GM12878 (cell line): Measurements from ENCODE around the gene AXL. TPM values are rescaled to one million over a fixed set of nuclear protein-coding genes. Genes with fewer than 3 reads are reported as not detected.

Source experiments
- CBX3 ChIP-seq: fragments of 200-600 bp; sonication (generic); IDR thresholded peaks from 2 replicates; pipeline ENCODE4 v1.6.1; 2016; ENCODE audit warnings: low read depth, borderline replicate concordance
- CHD2 ChIP-seq: IDR thresholded peaks from 2 replicates; pipeline ENCODE4 v1.6.1; 2011; ENCODE audit warnings: low read depth, low read length, improper control_type of control experiment, borderline replicate concordance
- CREM ChIP-seq: IDR thresholded peaks from 2 replicates; pipeline ENCODE4 v1.6.1; 2014; ENCODE audit warnings: antibody characterized with exemption, low read depth
- DPF2 ChIP-seq: fragments of 450-650 bp; IDR thresholded peaks from 2 replicates; pipeline ENCODE4 v1.6.1; 2017; ENCODE audit warnings: mild to moderate bottlenecking
- E2F4 ChIP-seq: IDR thresholded peaks from 2 replicates; pipeline ENCODE4 v1.6.1; 2012; ENCODE audit warnings: low read depth, low read length, improper control_type of control experiment
- GABPA ChIP-seq: IDR thresholded peaks from 2 replicates; pipeline ENCODE4 v1.6.1; 2014; ENCODE audit warnings: antibody characterized with exemption, low read depth, mild to moderate bottlenecking, inconsistent platforms
- IKZF2 ChIP-seq, 2 experiments: fragments of 450-650 bp; IDR thresholded peaks; 2 replicates each; pipeline ENCODE4 v1.6.1; 2017; ENCODE audit warnings: mild to moderate bottlenecking in 2 of 2, moderate library complexity in 2 of 2
- LARP7 ChIP-seq: fragments of 450-650 bp; IDR thresholded peaks from 2 replicates; pipeline ENCODE4 v1.6.1; 2017; ENCODE audit warnings: mild to moderate bottlenecking
- MYC ChIP-seq: IDR thresholded peaks from 2 replicates; pipeline ENCODE4 v1.6.1; 2011; ENCODE audit warnings: mild to moderate bottlenecking, low read length, moderate library complexity, inconsistent platforms; ENCODE audit not compliant: insufficient read depth, insufficient replicate concordance, insufficient read length, severe bottlenecking
- NFXL1 ChIP-seq: fragments of 450-650 bp; IDR thresholded peaks from 2 replicates; pipeline ENCODE4 v1.6.1; 2017; ENCODE audit warnings: antibody characterized with exemption, mild to moderate bottlenecking, borderline replicate concordance
- NKRF ChIP-seq: fragments of 450-650 bp; conservative IDR thresholded peaks from 2 replicates; pipeline ENCODE4 v1.6.1; 2017; ENCODE audit warnings: mild to moderate bottlenecking, moderate library complexity
- PAX8 ChIP-seq: fragments of 450-650 bp; IDR thresholded peaks from 2 replicates; pipeline ENCODE4 v1.6.1; 2017; ENCODE audit warnings: mild to moderate bottlenecking, moderate library complexity
- POLR2A ChIP-seq: IDR thresholded peaks from 2 replicates; pipeline ENCODE4 v1.6.1; 2011; ENCODE audit warnings: low read depth, mild to moderate bottlenecking, low read length
- POLR2AphosphoS2 ChIP-seq: IDR thresholded peaks from 2 replicates; pipeline ENCODE4 v1.6.1; 2011; ENCODE audit warnings: low read depth, mild to moderate bottlenecking, low read length, improper control_type of control experiment, moderate library complexity
- POLR2AphosphoS5 ChIP-seq: IDR thresholded peaks from 2 replicates; pipeline ENCODE4 v1.6.1; 2011; ENCODE audit warnings: mild to moderate bottlenecking, low read length, inconsistent platforms
- RCOR1 ChIP-seq: conservative IDR thresholded peaks from 2 replicates; pipeline ENCODE4 v1.6.1; 2012; ENCODE audit warnings: low read depth, low read length, improper control_type of control experiment
- RELA ChIP-seq: fragments of 450-650 bp; IDR thresholded peaks from 2 replicates; pipeline ENCODE4 v1.8.0; 2014; ENCODE audit warnings: borderline replicate concordance; ENCODE audit not compliant: partially characterized antibody
- RFX5 ChIP-seq: IDR thresholded peaks from 2 replicates; pipeline ENCODE4 v1.6.1; 2011; ENCODE audit warnings: low read depth, low read length, improper control_type of control experiment
- SMAD5 ChIP-seq: IDR thresholded peaks from 2 replicates; pipeline ENCODE4 v1.6.1; 2016; ENCODE audit warnings: antibody characterized with exemption, low read depth
- SREBF1 ChIP-seq: IDR thresholded peaks from 2 replicates; pipeline ENCODE4 v1.6.1; 2012; ENCODE audit warnings: mild to moderate bottlenecking, low read length
- SUZ12 ChIP-seq: fragments of 200-600 bp; sonication (generic); IDR thresholded peaks from one replicate; pipeline ENCODE4 v1.6.1; 2018; ENCODE audit warnings: antibody characterized with exemption, mild to moderate bottlenecking; ENCODE audit not compliant: unreplicated experiment
- TCF12 ChIP-seq: IDR thresholded peaks from 2 replicates; pipeline ENCODE4 v1.6.1; 2011; ENCODE audit warnings: low read depth, mild to moderate bottlenecking, low read length
- TCF3 ChIP-seq: IDR thresholded peaks from 2 replicates; pipeline ENCODE4 v1.6.1; 2012; ENCODE audit warnings: low read depth, mild to moderate bottlenecking, low read length, borderline replicate concordance; ENCODE audit not compliant: insufficient read depth
- TCF7 ChIP-seq: IDR thresholded peaks from 2 replicates; pipeline ENCODE4 v1.6.1; 2014; ENCODE audit warnings: antibody characterized with exemption, borderline replicate concordance
- YBX1 ChIP-seq: fragments of 450-650 bp; IDR thresholded peaks from 2 replicates; pipeline ENCODE4 v1.6.1; 2016; ENCODE audit warnings: antibody characterized with exemption
- YY1 ChIP-seq: IDR thresholded peaks from 2 replicates; pipeline ENCODE4 v1.6.1; 2011; ENCODE audit warnings: low read depth, mild to moderate bottlenecking, low read length
- polyA plus RNA-seq, 11 experiments: library from polyadenylated mRNA; depleted of rRNA in 4 of 11; unstranded in 6 of 11; stranded (reverse) in 5 of 11; fragments of >200 nt; fragmentation: Nextera tagmentation in 4 of 11; fragmentation: Illumina TruSeq in 1 of 11; extraction: Ambion mirVana in 4 of 11; extraction: Trizol in 1 of 11; gene quantifications; 1 replicate in 1 of 11; 2 replicates in 10 of 11; pipeline versions ENCODE4 v1.2.1 to v1.2.3, GENCODE V29; 2011 to 2016; ENCODE audit warnings: inconsistent platforms in 2 of 11, missing spikeins in 2 of 11, low read depth in 1 of 11
- total RNA-seq, 4 experiments: library from RNA; depleted of rRNA in 3 of 4; stranded (reverse); fragments of >200 nt in 3 of 4; fragmentation: Illumina TruSeq in 1 of 4; extraction: Trizol in 1 of 4; gene quantifications; 2 replicates each; pipeline versions ENCODE4 v1.2.1 to v1.2.3, GENCODE V29; 2013 to 2021
- TF ChIP-seq, protein P1 (sequence below): fragments of 450-650 bp; IDR thresholded peaks from 2 replicates; pipeline ENCODE4 v1.6.1; 2017; ENCODE audit warnings: mild to moderate bottlenecking, moderate library complexity

Gene AXL
- total and polyA plus RNA-seq, 10 of the 15 experiments (the other 5 are each of a cell fraction or from before 2014, with no cell fraction given) = under 0.01 to 0.33 (median 0.07) TPM; not detected in 4

DNA sequence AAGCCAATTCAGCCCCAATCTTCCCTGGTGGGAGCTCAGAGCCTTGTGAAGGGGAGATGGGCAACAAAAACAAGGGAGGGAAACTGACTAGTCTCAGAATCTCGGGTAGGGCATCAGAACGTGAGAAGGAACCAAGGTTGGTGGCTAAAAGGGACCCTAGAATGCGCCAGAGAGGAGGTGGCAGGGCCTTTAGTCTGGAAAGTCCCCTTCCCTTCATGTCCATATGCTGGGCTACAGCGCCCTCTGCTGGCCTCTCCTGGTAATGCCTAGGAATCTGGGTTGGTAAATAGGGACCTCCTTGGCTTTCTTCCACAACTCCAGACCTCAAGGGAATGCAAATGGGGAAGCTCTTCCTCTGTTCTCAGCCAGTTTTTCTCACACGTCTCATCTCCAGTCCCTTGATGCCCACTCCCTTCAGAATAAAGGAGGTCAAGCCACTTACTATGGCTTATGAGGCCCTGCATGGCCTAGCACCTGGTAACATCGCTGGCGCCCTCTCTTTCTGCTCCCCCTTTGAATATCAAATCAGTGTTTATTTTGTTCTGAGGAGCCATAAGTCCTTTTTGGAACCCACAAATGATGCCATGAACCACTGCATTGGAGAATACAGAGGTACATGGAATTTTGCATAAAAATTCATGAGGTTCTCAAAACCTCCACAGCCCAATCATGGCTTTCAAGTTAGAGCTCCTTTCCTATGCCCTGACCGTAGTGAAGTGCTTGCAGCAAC, 89.6 kb downstream of the AXL start (continued):
- TF ChIP-seq, protein P1, sequence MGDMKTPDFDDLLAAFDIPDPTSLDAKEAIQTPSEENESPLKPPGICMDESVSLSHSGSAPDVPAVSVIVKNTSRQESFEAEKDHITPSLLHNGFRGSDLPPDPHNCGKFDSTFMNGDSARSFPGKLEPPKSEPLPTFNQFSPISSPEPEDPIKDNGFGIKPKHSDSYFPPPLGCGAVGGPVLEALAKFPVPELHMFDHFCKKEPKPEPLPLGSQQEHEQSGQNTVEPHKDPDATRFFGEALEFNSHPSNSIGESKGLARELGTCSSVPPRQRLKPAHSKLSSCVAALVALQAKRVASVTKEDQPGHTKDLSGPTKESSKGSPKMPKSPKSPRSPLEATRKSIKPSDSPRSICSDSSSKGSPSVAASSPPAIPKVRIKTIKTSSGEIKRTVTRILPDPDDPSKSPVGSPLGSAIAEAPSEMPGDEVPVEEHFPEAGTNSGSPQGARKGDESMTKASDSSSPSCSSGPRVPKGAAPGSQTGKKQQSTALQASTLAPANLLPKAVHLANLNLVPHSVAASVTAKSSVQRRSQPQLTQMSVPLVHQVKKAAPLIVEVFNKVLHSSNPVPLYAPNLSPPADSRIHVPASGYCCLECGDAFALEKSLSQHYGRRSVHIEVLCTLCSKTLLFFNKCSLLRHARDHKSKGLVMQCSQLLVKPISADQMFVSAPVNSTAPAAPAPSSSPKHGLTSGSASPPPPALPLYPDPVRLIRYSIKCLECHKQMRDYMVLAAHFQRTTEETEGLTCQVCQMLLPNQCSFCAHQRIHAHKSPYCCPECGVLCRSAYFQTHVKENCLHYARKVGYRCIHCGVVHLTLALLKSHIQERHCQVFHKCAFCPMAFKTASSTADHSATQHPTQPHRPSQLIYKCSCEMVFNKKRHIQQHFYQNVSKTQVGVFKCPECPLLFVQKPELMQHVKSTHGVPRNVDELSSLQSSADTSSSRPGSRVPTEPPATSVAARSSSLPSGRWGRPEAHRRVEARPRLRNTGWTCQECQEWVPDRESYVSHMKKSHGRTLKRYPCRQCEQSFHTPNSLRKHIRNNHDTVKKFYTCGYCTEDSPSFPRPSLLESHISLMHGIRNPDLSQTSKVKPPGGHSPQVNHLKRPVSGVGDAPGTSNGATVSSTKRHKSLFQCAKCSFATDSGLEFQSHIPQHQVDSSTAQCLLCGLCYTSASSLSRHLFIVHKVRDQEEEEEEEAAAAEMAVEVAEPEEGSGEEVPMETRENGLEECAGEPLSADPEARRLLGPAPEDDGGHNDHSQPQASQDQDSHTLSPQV = no peak
- TF ChIP-seq SUZ12 (no peak), NFXL1 (no peak), RELA (peak; percentile 98), IKZF2 (IDR thresholded peaks at IDR 0.05) (peak; percentile 65 to 74), MYC (no peak), TCF7 (no peak), SREBF1 (no peak), CBX3 (no peak), NKRF (no peak), SMAD5 (no peak), LARP7 (no peak), CREM (no peak), POLR2AphosphoS2 (peak; percentile 70; the same call in 1 of the 2 replicates), PAX8 (no peak), GABPA (no peak), YY1 (0 out of 2 replicates have a peak, but pooled peaks have one; percentile 42), E2F4 (no peak), POLR2AphosphoS5 (peak; percentile 71), TCF3 (no peak), DPF2 (no peak), TCF12 (no peak), CHD2 (no peak), POLR2A (peak; percentile 17; the same call in 1 of the 2 replicates), RCOR1 (no peak), RFX5 (no peak), YBX1 (no peak)
